Spinal cord (tissue), 10 donors: Measurements from ENCODE around the gene TBC1D14. TPM values are rescaled to one million over a fixed set of nuclear protein-coding genes. Genes with fewer than 3 reads are reported as not detected.
"Not testable (repeated sequence)": the region's sequence is repeated elsewhere in the genome, so short reads cannot be mapped to it uniquely, and the experiment has no call there.

Experiments used
- DNase-seq, 6 donors: peaks; one replicate each; pipeline versions ENCODE4 v3.0.0 to v3.0.0-alpha.2; 2013 to 2015; ENCODE audit warnings: low spot score in 6 of 6, low read depth in 4 of 6
- H3K27ac ChIP-seq: one replicate; pipeline ENCODE4 v1.5.1; 2013; ENCODE audit warnings: low read depth, low read length, control low read depth
- H3K27me3 ChIP-seq: one replicate; pipeline ENCODE4 v1.6.1; 2013; ENCODE audit warnings: low read length; ENCODE audit not compliant: control insufficient read depth, insufficient read depth
- H3K36me3 ChIP-seq: one replicate; pipeline ENCODE4 v1.6.1; 2013; ENCODE audit warnings: low read length; ENCODE audit not compliant: control insufficient read depth, insufficient read depth
- H3K4me1 ChIP-seq: one replicate; pipeline ENCODE4 v1.6.1; 2013; ENCODE audit warnings: low read length; ENCODE audit not compliant: control insufficient read depth, insufficient read depth
- H3K4me3 ChIP-seq: one replicate; pipeline ENCODE4 v1.5.1; 2013; ENCODE audit warnings: low read depth, low read length, control low read depth
- H3K9me3 ChIP-seq: one replicate; pipeline ENCODE4 v1.6.1; 2013; ENCODE audit warnings: low read length; ENCODE audit not compliant: control insufficient read depth, insufficient read depth
- whole genome bisulfite sequencing: methylation state at CpG from one replicate; pipeline ENCODE4 v1.1.5; 2013; ENCODE audit warnings: missing lambda C conversion rate; ENCODE audit not compliant: insufficient coverage; 5-methylcytosine and 5-hydroxymethylcytosine counted together
- polyA plus RNA-seq, 2 donors: library from polyadenylated mRNA; unstranded; fragments of 120-200 nt; gene quantifications; one replicate each; pipeline ENCODE4 v1.2.1, GENCODE V29; 2013; ENCODE audit not compliant: insufficient read length in 2 of 2
- total RNA-seq, 2 donors: library from RNA; depleted of rRNA in 1 of 2; stranded (reverse); fragments of 120-200 nt in 1 of 2; fragments of >200 nt in 1 of 2; gene quantifications; one replicate each; pipeline versions ENCODE4 v1.2.3 to v1.2.4, GENCODE V29; 2013 to 2014
- donor health status: healthy.

The TBC1D14 gene
- total and polyA plus RNA-seq, 4 donors, result 73.7 to 104 (median 102) TPM

DNA sequence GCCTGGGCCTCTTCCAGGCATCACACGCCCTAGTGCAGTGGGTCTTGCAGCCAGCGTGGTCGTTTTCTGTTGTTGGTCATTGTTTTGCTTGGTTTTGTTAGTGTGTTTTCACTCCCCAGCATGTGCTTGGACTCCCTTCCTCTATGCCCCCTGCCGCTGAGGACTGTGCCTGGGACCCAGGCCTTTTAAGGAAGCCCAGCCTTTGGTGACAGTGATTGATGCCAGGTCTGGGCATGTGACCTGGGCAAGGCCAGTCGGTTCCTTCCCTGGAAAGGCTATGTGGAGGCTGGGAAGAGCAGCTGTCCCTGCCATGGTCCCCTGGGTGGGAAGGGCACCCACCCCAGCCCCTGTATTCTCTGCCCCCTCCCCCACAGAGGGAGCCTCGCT is 167.1 kb downstream of the TBC1D14 start:
- no peaks in the 10 kb centered on the region for H3K27me3 ChIP-seq
- peaks cover 3% of the 10 kb centered on the region for H3K4me1 ChIP-seq
- no peak overlapping the region for H3K4me3 ChIP-seq
- WGBS, result 67% methylated on average over 1 of the region's 6 CpGs
- H3K27ac ChIP-seq, result no peak overlapping the region
- H3K9me3 ChIP-seq, result no peaks in the 10 kb centered on the region
- H3K36me3 ChIP-seq, result no peaks in the 10 kb centered on the region
- no peak for DNase-seq

DNA sequence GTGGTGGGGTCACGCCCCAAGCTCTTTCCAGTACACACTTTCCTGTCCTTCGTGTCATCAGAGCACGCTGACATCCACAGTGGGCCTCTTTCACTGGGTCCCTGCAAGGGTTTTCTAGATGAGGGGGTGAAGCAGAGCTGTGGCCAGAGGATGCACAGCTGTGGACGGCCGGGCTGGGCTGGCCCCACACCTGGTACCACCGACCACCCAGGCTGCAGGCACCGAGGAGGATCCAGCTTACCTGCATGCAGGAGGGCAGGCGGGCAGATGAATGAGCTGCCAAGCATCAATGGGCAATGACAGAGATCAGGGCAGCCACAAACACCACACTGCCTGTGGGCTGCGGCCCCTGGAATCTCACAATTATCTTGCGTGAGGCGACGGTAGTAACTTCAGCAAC is 167.7 kb downstream of the TBC1D14 start:
- DNase-seq, result no peak
- WGBS, result 91% methylated on average over 12 of the region's 12 CpGs
- no peak overlapping the region for H3K27ac ChIP-seq

DNA sequence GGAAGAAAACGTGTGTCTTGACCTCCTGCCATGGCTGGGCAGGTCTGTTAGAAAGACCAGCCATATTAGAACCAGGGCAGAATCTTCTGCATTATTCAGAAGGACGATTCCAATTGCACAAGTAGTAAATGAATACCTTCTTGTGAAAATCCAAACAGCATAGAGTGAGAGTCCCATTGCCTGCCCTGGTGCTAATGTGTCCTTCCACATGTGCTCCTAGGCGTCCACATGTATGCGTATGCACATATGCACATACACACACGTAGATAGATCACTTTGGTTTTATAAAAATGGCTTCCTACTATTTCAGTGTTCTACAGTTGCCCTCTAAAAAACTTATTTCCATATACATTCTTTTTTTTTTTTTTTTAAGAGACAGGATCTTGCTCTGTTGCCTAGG is 168.4 kb downstream of the TBC1D14 start:
- Histone ChIP-seq H3K27ac (no peak overlapping the region), H3K9me3 (no peaks in the 10 kb centered on the region), H3K4me3 (no peak overlapping the region), H3K4me1 (peaks cover 3% of the 10 kb centered on the region), H3K27me3 (no peaks in the 10 kb centered on the region), H3K36me3 (no peaks in the 10 kb centered on the region)
- no peak for DNase-seq
- 82% methylated on average over 2 of the region's 5 CpGs for WGBS

More for the DNA sequence above, 167.7 kb downstream of the TBC1D14 start:
- H3K9me3 ChIP-seq, result no peaks in the 10 kb centered on the region
- no peak overlapping the region for H3K4me3 ChIP-seq
- peaks cover 3% of the 10 kb centered on the region for H3K4me1 ChIP-seq
- no peaks in the 10 kb centered on the region for H3K36me3 ChIP-seq
- H3K27me3 ChIP-seq, result no peaks in the 10 kb centered on the region

DNA sequence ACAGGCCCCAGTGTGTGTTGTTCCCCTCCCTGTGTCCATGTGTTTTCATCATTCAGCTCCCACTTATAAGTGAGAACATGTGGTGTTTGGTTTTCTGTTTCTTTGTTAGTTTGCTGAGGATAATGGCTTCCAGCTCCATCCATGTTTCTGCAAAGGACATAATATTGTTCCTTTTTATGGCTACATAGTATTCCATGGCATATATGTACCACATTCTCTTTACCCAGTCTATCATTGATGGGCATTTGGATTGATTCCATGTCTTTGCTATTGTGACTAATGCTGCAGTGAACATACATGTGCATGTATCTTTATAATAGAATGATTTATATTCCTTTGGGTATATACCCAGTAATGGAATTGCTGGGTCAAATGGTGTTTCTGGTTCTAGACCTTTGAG is 169.9 kb downstream of the TBC1D14 start:
- H3K9me3 ChIP-seq, H3K4me1 ChIP-seq, DNase-seq, H3K36me3 ChIP-seq, H3K4me3 ChIP-seq, H3K27ac ChIP-seq: not testable (repeated sequence)
- H3K27me3 ChIP-seq, result peaks cover 11% of the 10 kb centered on the region

DNA sequence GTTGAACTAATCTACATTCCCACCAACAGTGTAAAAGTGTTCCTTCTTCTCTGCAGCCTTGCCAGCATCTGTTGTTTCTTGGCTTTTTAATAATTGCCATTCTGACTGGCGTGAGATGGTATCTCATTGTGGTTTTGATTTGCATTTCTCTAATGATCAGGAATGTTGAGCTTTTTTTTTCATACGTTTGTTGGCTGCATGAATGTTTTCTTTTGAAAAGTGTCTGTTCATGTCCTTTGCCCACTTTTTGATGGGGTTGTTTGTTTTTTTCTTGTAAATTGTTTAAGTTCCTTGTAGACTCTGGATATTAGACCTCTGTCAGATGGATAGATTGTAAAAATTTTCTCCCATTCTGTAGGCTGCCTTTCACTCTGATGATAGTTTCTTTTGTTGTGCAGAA is 170.3 kb downstream of the TBC1D14 start:
- not testable (repeated sequence) for DNase-seq, H3K4me3 ChIP-seq
- 80% methylated on average over 1 of the region's 2 CpGs for WGBS

More for the DNA sequence above, 170.3 kb downstream of the TBC1D14 start:
- not testable (repeated sequence) for H3K9me3 ChIP-seq, H3K4me1 ChIP-seq, H3K27ac ChIP-seq, H3K36me3 ChIP-seq
- peaks cover 11% of the 10 kb centered on the region for H3K27me3 ChIP-seq

Other genes with a start within 250 kb of the TBC1D14 start
- gene S100P, start 215.9 kb upstream of the TBC1D14 start, total RNA-seq, result 1 to 10 TPM; 4.8 to 6.9 TPM
- 1 to 10 TPM in 1 of 2 donors, under 1 TPM in 1; 0.60 to 1.3 TPM for gene S100P, start 215.9 kb upstream of the TBC1D14 start, polyA plus RNA-seq
- 100 to 1,000 TPM in 1 of 2 donors, 10 to 100 TPM in 1; 78.8 to 111 TPM for gene MRFAP1L1, start 200.0 kb upstream of the TBC1D14 start, total RNA-seq
- 100 to 1,000 TPM; 146 to 163 TPM for gene MRFAP1L1, start 200.0 kb upstream of the TBC1D14 start, polyA plus RNA-seq
- 10 to 100 TPM in 1 of 2 donors, 1 to 10 TPM in 1; 6.5 to 11.4 TPM for gene BLOC1S4, start 193.7 kb upstream of the TBC1D14 start, total RNA-seq
- gene BLOC1S4, start 193.7 kb upstream of the TBC1D14 start, polyA plus RNA-seq, result 10 to 100 TPM; 12.5 to 14.1 TPM
- 10 to 100 TPM; 34.8 to 59.9 TPM for gene KIAA0232, start 127.1 kb upstream of the TBC1D14 start, total RNA-seq
- 10 to 100 TPM; 39.0 to 52.3 TPM for gene KIAA0232, start 127.1 kb upstream of the TBC1D14 start, polyA plus RNA-seq
- gene TADA2B, start 133.5 kb downstream of the TBC1D14 start, total RNA-seq, result 10 to 100 TPM; 16.3 to 18.4 TPM
- 10 to 100 TPM; 26.4 to 30.1 TPM for gene TADA2B, start 133.5 kb downstream of the TBC1D14 start, polyA plus RNA-seq
- gene GRPEL1, start 158.2 kb downstream of the TBC1D14 start, total RNA-seq, result 10 to 100 TPM; 15.3 to 31.1 TPM
- 10 to 100 TPM; 37.4 to 38.2 TPM for gene GRPEL1, start 158.2 kb downstream of the TBC1D14 start, polyA plus RNA-seq